NCI-H82 (cell line): Measurements from ENCODE around the gene GPRC5D.

Experiments
- DNase-seq: peaks from one replicate; lab custom pipeline; 2025; lab: John Stamatoyannopoulos, UW

Gene GPRC5D

DNA sequence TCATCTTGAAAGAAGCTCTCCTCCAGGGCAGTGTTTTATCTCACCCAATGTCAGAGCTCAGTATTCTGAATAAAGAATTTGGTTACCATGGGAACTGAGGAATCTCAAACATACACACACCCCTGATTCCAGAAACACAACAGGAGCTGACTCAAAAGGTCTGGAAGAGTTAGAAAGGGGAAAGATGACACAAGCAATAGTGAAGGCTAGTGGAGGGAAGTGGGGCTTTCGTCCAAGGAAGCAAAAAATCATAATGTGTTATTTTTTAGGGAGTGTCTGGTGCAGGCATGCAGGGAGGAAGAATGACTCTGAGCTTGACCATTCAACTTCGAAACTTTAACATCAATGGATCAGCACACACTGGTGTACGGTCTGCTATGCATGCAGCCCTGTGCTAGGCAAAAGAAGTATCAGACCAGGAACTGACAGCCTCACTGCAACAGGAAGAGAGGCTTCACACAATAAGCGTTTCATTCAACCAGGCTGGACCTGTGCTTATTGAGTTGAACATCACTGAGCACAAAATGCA lies 27.8 kb upstream of the GPRC5D start:
- no peak for DNase-seq

DNA sequence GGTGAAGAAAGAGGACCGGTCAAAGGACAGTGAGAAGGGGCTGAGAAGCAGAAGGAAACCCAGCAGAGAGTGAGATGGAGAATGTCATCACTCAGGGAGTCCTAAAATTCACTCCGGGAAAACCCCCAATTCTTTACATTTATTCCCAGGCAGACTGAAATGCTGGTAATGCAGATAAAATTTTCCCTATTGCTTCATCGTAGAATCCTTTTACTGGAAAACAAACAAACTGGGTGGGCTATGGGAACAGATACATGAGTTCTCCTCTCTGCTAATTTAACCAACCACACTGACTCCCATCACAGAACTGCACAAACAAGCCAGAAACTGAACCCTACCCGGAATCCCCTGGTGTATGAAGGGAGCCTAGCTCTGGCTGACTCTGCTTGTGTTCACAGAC lies 27.2 kb upstream of the GPRC5D start:
- DNase-seq: no peak

DNA sequence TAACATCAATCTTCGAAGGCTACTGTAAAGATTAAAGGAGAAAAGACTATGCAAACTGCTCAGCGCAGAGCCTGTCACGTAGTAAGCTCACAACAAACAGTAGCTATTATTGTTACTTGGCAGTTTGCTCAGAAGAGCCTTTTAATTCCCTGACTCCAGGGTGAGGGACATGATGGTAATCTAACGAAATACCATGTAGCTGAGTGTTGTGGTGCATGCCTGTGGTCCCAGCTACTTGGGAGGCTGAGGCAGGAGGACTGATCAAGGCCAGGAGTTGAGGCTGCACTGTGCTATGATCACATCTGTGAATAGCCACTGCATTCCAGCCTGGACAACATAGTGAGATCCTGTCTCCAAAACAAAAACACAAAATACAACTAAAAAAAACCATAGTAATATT lies 25.3 kb upstream of the GPRC5D start:
- no peak for DNase-seq

DNA sequence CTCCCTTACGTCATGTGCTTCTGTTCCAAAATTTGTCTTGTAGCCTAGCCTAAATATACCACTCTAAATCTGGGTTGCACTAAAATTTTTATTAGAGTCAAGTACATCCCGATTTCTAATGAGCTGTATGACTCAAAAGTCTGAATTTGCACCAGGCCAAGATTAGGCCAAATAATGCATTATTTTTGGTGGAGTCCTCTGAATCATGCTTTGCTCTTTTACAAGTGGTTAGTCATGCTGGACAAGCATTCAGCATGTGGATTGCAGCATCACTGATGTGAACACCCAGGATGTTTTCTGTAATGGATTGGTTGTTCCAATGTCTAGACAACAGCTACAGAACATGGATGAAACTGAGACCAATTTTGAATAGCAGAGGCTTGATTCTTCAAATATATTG lies 24.4 kb upstream of the GPRC5D start:
- DNase-seq: no peak

DNA sequence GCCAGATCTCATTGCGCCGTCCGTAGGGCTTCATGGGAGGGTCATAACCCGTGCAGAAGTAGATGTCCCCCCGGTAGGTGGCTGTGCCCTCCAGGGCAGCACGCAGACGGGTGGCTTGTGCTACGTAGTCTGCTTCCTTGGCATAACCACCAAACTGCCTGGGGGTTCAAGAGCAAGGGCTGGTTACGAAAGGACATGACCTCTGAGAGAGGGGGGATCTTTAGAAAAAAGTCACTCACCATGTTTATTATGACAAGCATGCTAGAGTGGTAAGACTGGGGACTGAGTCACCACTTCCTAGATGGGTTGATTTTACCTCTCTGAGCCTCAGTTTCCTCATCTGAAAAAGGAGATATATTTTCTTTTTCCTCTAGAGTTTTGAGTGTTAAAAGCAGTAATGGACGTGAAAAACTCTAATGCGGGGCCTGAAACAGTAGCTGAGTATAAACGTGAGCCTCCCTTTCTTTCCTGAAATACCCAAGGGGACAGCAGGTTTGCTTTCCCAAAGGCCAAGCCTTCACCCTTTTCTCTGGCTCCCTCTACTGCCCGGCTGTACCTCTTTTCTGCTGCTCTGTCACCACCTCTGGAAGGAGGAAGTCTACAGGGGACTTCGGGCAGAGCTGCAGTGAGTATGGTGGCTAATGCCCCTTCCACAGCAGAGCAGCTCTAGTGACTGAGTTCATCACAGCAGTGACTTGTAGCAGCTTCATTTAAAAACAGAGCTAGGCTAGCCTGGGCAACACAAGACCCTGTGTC lies 23.5 kb upstream of the GPRC5D start:
- DNase-seq: peak; percentile 52

DNA sequence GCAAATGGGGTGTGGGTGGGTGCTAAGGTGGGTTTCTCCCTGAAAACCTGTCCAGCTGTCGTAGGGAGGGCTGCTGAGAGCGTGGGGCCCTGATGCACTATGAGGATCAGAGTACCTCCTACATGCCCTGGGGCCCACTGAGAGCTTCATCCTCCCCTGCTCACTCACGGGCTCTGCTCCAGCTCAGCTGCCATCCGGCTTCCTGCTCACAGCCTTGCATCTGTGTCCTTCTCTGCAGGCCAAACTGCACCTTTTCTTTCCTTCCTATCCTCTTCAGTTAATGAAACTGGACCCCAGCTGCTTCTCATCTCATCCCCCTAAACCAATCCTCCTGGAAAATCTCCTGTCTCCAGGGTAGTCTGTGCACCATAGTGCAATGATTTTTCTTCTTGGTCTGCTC lies 22.2 kb upstream of the GPRC5D start:
- no peak for DNase-seq

DNA sequence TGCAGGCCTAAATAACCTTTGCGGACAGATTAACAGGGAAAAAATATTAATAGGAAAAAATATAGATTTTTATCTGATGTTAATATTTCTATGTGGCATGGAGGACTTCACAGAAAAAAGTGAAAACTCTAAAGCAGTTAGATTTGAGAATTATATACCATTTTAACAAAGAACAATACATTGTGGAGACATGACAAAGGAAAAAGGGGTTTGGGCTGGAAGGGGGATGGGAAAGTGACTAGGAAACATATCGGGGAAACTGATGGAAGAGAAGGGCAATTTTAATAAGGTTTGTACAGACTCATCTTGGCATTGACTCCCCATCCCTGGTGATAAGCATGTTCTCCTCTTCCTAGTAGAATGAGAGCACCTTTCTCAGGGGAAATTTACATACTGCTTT lies 21.0 kb upstream of the GPRC5D start:
- DNase-seq: no peak

DNA sequence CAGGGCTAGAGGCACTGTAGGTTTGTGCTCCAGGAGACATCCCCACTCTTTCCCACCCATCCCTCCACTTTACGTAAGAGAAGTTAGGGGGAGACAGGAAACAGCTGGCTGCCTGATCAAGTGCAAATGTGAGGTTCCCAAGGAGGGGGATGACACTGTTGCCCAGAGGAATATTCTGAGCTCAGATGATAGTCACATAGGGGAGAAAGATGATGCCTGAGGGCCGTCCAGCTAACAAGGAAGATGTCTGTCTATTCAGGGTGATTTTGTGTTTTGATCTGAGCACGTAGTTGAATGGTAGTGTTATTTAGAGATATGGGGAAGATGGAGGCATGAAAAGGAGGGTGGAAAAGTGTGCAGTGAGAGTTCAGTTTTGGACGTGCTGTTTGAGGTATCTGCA lies 13.9 kb upstream of the GPRC5D start:
- DNase-seq: no peak

DNA sequence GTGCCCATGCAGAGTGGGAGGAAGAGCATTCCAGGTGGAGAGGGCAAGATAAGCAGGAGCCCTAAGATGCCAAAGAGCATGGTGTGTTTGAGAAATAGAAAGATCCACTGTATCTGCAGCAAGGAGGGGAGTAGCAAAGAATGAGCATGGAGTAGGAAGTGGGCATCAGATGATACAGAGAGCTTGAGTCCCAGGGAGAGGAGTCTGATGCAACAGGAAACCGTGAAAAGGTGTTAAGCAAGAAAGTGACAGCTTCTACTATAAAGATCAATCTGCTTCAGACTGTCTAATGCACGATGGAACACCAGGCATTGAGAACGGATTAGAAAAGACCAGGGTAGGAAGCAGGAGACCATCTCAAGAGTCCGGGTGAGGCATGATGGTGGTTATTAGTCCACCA lies 12.3 kb upstream of the GPRC5D start:
- DNase-seq: no peak

DNA sequence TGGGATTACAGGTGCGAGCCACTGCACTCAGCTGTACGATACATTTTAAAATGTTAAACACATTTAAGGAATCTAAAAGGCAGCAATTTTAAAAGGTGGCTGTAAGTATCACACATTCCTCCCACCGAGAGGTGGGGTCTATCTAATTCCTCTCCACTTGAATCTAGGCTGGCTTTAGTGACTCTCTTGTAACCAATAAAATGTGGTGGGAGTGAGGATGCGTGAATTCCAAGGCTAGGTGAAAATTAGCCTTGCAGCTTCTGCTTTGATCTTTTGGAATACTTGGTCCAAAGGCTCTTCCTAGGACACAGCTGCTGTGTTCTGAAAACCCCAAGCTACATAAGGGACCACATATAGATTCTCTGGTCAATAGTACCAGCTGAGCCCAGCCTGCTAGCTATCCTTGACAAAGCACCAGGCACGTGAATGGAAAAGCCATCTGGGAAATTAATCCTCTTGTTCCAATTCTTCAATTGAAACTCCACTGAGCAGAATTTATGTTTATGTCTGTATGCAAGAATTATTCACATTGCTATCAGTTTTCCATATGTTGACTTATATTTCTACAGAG lies 8.8 kb upstream of the GPRC5D start:
- DNase-seq: peak; percentile 51

DNA sequence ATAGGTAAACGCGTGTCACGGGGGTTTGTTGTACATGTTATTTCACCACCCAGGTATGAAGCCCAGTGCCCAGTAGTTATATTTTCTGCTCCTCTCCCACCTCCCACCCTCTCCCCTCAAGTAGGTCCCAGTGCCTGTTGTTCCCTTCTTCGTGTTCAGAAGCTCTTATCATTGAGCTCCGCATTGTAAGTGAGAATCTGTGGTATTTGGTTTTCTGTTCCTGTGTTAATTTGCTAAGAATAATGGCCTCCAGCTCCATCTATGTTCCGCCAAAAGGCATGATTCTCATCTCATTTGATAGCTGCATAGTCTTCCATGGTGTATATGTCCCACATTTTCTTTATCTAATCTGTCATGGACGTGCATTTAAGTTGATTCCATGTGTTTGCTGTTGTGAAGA lies 6.9 kb upstream of the GPRC5D start:
- DNase-seq: no peak

DNA sequence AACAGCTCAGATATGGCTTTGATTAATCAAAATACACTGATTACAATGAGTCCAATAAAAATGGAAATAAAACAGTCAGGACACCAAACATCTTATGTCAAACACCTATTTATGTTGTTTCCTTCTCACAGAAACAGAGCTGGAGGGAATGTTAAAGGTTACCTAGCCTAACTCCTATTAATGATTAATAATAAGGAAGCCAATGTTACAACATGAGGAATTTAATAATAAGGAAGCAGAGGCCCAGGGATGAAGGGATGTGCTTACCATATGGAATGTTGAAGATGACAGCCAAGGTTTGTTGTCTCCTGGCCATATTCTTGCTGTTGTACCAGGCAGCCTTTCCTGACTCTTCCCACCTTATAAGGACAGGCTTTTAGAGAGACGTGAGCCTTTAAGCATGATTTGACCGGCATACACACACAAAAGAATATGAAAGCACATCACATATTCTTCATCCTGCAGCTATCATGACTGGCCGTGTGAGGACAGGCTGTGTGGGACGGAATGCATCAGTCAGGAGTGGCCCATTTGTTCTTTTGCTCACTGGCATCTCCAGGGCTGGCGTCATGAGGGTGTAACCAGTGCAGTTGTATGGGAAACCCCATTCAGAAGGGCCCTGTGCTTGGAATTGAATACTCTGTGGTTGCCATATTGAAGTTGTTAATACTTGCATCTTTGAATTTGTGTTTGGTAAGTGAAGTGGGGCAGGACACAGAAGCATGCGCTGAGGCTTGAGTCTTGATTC lies 3.1 kb upstream of the GPRC5D start:
- no peak for DNase-seq

DNA sequence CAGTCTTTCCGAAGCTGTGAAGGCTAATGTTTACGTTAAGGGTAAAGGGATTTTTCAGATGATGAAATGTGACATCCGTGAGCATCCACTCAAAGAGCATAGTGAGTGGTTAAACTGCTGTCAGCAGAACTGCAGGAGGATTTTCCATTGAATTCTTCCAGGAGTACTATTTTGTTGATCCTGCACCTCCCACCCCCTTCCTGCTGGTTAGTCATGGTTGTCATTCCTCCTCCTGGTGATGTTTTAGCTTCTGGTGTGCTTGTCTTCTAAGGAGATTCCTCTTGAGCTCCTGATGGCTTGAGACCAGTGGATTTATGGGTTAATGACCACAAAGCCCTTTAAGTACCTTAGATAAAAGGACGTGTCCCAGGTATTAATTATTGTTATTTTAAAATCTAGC lies 2.4 kb upstream of the GPRC5D start:
- peak; percentile 82 for DNase-seq

DNA sequence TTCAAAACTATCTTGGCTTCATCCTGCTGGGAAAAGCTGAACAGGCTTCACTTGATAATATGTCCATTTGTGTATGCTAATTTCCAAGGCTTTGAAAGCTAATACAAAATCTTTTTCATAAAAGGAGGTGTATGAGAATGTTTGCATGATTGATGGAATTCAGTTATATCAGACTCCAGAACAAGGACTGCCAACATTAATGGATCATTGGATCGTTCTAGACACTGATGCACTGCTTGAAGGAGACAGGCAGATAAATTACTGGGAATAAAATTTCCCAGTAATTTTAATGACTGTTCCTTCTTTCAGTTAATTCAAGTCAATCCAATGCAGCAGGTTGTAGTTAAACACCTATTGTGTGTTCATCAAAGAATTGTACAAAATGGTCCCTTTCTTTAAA lies 466 bp downstream of the GPRC5D start:
- no peak for DNase-seq

DNA sequence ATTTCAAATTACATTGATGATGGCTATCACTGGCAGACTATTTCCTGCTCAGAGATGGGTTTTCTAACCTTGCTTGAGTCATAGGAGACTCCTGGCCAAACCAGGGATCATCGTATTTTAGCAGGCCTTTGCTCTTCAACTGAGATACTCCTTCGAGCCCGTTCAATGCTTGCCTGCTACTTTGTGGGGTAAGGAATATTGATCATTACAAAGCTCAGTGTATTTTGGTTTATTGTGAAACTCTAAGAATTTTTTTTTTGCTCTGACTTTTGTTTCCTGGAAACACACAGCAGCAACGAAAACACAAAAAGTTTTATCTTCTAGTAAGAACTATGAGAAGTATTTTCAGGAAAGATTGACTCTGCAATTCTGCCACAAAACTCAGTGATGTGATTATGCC lies 4.1 kb downstream of the GPRC5D start:
- DNase-seq: no peak

DNA sequence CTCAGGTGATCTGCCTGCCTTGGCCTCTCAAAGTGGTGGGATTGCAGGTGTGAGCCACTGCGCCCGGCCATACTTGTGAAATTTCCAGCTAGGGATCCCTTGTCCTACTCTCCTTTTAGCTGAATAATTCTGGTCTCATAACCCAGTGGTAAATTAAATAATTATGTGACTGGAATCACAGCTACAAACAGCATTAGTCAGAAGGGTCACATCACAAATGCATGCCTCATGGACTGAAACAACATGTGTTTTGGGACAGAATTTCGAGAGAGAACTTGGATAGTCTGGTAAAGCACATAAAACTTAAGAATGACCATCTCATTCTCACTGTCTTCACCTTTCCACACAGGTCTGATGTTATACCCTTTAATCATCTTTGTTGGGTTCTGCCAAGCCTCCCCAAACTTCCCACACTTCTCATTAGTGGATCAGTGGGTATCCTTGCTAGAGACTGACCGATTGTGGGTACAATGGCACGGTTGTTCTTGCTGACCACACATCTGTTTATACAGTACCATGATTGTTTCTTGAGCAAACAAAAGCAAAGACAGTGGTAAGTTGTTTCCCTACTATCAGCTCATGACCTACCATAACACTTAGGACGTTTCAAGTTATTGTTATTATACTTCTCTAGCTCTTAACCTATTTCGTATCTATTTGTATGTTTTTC lies 5.1 kb downstream of the GPRC5D start:
- no peak for DNase-seq

DNA sequence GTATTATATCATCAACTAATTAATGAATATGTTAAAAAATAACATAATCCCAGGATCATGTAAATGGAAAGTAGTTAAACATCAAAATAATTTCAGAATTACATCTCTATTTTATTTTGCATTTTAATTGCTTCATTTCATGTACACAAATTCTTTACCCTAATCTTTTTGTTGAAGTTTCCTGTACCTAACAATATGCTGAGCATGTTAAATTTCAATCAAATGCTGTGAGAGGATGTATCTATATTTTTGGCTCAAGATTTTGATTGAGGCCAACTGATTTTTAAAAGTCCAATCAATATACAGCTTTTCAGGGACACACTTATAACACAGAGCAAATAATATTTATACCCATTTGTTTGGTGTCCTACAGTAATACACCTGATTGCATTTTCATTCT lies 6.4 kb downstream of the GPRC5D start:
- no peak for DNase-seq

DNA sequence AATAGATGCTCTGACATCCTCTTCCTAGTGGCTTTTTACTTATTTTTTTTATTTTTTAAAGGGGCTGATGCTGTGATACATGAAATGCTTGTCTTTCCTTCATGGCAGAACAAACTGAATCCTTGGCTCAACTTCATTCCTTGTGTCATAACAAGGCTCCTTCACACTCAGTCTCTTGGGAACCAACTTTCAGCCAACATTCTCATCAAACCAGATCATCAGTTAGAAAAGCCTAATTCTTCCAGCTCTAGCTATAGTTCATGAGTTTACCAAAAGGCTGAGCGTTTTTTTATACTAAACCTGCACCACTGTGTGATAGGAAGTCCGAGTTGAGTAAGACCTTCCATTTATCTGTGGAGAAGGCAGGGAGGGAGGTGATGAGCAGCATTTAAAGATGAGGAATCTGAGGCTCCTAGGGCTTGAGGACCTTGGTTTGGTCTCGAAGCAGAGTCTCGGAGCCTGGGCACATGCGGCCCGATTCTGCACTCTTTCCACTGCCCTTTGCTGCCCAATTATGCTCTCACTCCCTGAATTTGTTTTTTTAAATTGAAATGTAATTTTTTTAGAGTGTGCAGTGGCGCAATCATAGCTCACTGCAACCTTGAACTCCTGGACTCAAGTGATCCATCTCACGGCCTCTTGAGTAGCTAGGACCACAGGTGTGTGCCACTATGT lies 8.2 kb downstream of the GPRC5D start:
- no peak for DNase-seq

DNA sequence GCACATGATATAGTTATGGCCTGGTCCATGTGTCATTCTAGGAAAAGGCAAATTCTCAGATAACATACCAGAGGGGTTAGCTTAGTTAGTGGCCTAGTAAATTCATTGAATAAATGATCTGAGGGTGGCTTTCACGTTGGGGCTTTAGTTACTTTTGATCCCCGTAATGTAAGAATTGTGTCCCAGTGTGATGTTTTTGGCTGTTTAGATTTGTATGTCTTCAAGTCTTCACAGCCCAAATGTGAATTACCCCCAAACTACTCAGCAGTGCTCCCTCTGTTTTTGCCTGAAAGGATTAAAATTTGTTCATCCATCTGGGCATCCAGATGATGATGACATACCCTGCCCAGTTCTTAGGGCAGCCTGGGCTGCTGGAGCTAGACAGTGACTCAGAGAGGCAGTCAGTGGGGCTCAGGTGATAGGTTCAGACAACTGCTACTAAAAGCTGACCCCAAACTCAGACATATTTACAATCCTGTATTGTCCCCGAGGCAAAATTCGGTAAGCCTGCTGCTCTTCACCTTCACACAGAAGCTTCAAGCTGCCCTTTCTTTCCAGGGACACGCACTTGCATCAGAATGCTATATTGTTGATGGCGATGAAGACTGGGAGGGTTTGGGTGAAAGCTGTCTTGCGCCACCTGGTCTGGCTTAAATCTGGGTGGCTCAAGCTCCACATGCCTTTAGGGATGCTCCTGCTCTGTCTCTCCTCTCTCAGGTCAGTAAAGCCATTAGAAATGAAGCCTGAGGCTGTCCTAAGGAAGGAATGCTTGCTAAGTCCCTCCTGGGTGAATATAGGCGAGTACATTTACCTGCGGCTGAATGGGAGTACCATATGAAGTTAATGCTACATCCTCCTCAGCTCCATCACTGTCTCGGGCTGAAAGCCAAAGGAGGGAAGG lies 10.3 kb downstream of the GPRC5D start:
- peak; percentile 45 for DNase-seq

DNA sequence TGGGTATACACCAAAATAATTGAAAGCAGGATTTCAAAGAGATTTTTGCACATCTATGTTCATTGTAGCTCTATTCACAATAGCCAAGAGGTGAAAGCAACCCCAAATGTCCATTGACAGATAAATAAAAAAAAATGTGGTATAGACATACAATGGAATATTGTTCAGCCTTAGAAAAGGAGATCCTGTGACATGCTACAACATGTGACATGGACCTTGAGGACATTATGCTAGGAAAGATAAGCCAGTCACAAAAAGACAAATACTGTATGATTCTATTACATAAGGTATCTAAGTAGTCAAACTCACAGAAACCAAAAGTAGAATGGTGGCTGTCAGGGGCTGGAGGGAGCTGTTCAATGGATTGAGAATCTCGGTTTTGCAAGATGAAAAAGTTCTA lies 12.1 kb downstream of the GPRC5D start:
- DNase-seq: no peak

DNA sequence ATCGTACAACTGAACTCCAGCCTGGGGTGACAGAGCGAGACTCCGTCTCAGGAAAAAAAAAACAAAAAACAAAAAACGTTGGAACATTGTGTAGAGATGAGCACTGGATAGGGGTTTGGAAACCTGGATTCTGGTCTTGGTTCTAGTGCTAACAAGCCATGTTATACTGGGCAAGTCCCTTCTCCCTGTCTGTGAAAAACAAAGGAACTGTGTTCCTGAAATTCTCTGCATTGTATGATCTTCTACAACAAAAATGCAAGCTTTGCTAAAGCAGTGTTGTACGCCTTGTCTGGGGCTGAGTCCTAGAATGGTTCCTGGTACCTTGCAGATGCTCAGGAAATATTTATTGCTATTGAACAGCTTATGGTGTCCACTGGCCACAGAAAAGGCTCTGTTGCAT lies 13.4 kb downstream of the GPRC5D start:
- DNase-seq: no peak
